ENCODE measurements around the gene SUPT3H.
"Not testable (repeated sequence)": the region's sequence is repeated elsewhere in the genome, so short reads cannot be mapped to it uniquely, and the experiment has no call there.

- TF ChIP-seq CTCF (IDR thresholded peaks at IDR 0.05; ENCODE audit: control extremely low read depth in 1 of 3, insufficient read depth in 1 of 3, low read depth in 1 of 3, low read length in 3 of 3); EP300 (IDR thresholded peaks at IDR 0.05; ENCODE audit: borderline replicate concordance in 1 of 2, low read depth in 2 of 2, low read length in 2 of 2); POLR2A (IDR thresholded peaks at IDR 0.05; ENCODE audit: control extremely low read depth in 1 of 2, low read depth in 2 of 2, low read length in 2 of 2); EZH2 (IDR thresholded peaks at IDR 0.05; ENCODE audit: low read depth, low read length, severe bottlenecking); GABPA (IDR thresholded peaks at IDR 0.05; ENCODE audit: borderline replicate concordance, insufficient read depth, low read length); ZNF274 (IDR thresholded peaks at IDR 0.05; ENCODE audit: borderline replicate concordance, extremely low read depth, low read length); TAF1 (IDR thresholded peaks at IDR 0.05; ENCODE audit: low read depth, low read length); YY1 (IDR thresholded peaks at IDR 0.05; ENCODE audit: low read depth, low read length); GTF2F1 (IDR thresholded peaks at IDR 0.05; ENCODE audit: borderline replicate concordance, low read depth, low read length); SUZ12 (IDR thresholded peaks at IDR 0.05; ENCODE audit: low read length); NRF1 (IDR thresholded peaks at IDR 0.05; ENCODE audit: low read depth, low read length): not testable (repeated sequence)
These were observed 501.1 kb downstream of the SUPT3H start for GRCh38 chr6:44876638-44877037.
